Suppressor macrophage treated with lipopolysaccharide for 4 hours (primary cell): ENCODE measurements around the gene ALDH3B2.
A peak's percentile ranks its signal among the peaks of the same experiment; 100 is the strongest.
"Not testable (repeated sequence)": the region's sequence is repeated elsewhere in the genome, so short reads cannot be mapped to it uniquely, and the experiment has no call there.

Experiments
- DNase-seq: peaks from one replicate; pipeline ENCODE4 v3.0.0-alpha.2; 2020

ALDH3B2 gene

DNA sequence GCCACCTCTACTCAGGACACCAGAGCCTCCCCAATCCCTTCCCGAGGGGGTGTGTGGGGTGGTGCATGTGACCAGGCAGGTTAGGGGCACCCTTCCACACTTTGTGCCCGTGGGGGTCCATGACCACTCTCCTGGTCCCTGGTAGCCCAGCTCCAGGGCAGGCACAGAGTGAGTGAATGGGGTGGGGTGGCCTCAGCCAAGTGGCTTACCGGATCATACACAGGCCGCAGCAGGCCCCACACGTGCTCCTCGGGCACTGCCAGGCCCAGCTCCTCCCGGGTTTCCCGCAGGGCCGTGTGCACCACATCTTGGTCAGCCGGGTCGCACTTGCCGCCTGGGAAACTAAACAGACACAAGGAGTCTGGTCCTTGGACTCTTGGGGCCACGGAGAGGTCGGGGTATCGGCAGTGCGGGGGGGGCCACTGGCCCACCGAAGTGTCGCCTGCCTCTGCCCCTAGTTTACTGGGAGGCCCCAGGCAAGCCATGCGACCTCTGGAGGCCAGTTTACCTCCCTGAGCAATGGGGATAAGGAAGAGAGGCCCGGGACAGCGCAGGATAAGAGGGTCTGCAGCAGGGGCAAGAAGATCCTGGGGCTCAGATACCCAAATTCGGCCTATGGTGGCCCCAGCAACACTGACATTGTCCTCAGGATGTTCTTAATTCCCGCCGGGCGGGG is 45.6 kb downstream of the ALDH3B2 start:
- no peak for DNase-seq

DNA sequence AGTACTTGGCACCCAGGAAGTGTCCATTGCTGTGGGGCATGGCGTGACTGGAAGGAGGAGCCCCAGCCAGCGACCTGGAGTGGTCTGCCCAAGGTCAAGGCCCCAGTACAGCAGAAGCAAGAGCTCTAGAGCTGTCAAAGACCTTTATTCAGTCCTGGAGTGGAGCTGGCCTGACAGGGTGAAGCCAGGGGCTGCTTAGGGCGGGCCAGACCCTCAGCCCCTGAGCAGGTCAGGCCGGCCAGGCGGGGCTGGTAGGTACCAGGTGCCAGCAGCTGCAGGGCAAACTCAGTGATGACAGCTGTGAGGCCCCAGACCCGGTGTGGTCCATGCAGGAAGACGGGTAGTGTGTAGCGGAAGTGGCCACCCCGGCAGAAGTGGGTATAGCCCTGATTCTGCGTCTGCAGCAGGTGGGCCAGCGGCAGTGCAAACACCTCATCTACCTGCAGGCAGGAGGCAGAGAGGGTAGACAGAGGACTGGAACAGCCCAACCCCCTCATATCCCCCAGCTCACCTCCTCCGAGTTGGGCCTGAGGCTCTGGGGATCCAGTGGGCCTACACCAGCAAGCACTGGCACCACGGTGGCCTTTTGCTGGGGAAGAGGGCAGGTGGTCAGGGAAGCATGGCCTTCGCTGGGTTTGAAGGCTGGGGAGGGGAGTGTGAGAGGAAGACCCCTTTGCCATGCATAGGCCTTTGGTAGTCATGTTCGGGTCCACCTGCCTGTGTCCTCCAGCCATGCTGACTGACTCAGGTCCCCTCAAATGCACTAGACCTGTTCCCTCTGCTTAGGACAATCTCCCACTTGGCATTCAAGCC is 46.4 kb downstream of the ALDH3B2 start:
- no peak for DNase-seq

DNA sequence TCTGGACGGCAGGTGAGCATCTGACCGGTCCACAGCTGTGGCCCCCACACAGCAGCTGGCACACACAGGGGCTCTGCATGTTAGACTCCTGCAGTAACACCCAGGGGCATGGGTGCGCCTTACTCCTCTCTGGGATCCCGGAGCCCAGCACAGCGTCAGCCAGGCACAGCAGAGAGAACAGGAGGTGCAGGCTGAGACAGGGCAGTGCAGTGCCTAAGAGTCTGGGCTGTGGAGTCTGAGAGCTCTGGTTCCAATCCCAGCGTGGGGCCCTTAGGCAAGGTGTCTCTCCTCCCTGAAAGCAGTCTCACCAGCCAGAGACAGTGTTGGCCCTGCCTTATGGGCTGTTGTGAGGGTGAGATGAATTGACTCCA is 47.0 kb downstream of the ALDH3B2 start:
- DNase-seq: no peak

DNA sequence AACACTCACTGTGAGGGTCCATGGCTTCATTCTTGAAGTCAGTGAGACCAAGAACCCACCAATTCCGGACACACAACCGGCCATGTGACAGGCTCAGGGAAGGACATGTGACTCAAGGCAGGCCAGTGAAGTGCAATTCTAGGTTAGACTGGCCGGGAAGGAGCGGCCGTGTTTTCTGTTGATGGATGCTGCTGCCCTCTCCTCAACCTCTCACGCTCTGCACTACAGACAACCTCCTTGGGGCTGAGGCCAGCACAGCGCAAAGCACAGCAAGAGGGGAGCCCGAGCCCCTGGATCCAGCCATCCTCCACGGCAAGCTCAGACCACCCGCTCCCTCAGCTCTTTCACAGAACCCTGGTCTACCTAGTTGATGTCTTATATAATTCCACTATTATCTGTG is 47.5 kb downstream of the ALDH3B2 start:
- DNase-seq: no peak

DNA sequence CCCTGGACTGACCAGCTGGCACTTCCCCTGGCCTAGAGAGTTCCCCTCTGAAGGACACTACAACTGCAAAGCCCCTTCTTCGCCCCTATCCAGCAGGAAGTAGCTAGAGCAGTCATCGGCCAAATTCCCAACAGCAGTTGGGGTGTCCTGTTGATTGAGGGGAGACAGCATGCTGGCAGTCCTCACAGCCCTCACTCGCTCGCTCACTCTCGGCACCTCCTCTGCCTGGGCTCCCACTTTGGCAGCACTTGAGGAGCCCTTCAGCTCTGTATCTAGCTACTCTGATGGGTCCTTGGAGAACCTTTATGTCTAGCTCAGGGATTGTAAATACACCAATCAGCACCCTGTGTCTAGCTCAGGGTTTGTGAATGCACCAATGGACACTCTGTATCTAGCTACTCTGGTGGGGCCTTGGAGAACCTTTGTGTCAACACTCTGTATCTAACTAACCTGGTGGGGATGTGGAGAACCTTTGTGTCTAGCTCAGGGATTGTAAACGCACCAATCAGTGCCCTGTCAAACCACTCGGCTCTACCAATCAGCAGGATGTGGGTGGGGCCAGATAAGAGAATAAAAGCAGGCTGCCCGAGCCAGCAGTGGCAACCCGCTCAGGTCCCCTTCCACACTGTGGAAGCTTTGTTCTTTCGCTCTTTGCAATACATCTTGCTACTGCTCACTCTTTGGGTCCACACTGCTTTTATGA is 48.1 kb downstream of the ALDH3B2 start:
- not testable (repeated sequence) for DNase-seq

DNA sequence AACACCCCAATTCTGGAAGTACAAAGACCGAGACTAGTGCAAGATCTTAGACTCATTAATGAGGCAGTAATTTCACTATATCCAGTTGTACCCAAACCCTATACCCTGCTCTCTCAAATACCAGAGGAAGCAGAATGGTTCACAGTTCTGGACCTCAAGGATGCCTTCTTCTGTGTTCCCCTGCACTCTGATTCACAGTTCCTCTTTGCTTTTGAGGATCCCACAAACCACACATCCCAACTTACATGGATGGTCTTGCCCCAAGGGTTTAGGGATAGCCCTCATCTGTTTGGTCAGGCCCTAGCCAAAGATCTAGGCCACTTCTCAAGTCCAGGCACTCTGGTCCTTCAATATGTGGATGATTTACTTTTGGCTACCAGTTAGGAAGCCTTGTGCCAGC is 50.6 kb downstream of the ALDH3B2 start:
- not testable (repeated sequence) for DNase-seq

DNA sequence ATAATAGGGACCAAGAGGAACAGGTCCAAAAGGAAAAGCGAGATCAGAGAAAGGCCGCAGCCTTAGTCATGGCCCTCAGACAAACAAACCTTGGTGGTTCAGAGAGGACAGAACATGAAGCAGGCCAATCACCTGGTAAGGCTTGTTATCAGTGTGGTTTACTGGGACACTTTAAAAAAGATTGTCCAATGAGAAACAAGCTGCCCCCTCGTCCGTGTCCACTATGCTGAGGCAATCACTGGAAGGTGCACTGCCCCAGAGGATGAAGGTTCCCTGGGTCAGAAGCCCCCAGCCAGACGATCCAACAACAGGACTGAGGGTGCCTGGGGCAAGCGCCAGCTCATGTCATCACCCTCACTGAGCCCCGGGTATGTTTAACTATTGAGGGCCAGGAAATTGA is 51.5 kb downstream of the ALDH3B2 start:
- not testable (repeated sequence) for DNase-seq

DNA sequence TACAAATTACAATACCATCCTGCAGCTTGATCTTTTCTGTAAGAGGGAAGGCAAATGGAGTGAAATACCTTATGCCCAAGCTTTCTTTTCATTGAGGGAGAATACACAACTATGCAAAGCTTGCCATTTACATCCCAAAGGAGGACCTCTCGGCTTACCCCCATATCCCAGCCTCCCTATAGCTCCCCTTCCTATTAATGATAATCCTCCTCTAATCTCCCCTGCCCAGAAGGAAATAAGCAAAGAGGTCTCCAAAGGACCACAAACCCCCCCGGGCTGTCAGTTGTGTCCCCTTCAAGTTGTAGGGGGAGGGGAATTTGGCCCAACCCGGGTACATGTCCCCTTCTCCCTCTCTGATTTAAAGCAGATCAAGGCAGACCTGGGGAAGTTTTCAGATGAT is 52.5 kb downstream of the ALDH3B2 start:
- not testable (repeated sequence) for DNase-seq

DNA sequence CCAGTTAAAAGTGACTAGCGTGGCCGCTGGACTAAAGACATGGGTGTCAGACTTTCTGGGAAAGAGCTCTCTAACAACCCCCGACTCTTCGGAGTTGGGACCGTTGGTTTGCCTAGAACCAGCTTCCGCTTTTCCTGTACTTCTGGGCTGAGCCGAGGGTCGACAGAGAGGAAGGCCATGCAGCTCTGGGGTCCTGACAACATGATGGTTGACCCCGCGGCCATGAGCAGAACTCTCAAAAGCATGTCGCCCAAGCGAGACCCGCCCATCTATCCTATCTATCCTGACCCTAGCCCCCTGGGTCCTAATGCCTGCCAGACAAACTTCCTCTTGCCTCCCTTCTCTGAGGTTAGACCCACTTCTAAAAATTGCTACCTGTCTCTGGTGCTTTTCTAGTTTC is 53.8 kb downstream of the ALDH3B2 start:
- not testable (repeated sequence) for DNase-seq

DNA sequence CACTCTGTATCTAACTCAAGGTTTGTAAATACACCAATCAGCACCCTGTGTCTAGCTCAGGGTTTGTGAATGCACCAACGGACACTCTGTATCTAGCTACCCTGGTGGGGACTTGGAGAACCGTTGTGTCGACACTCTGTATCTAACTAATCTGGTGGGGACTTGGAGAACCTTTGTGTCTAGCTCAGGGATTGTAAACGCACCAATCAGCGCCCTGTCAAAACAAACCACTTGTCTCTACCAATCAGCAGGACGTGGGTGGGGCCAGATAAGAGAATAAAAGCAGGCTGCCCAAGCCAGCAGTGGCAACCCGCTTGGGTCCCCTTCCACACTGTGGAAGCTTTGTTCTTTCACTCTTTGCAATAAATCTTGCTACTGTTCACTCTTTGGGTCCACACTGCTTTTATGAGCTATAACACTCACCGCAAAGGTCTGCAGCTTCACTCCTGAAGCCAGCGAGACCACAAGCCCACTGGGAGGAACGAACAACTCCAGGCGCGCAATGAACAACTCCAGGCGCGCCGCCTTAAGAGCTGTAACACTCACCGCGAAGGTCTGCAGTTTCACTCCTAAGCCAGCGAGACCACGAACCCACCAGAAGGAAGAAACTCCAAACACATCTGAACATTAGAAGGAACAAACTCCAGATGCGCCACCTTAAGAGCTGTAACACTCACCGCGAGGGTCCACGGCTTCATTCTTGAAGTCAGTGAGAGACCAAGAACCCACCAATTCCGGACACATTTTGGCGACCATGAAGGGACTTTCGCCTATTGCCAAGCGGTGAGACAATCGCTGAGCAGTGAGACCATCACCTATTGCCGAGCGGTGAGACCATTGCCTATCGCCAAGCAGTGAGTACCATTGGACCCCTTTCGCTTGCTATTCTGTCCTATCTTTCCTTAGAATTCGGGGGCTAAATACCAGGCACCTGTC is 54.5 kb downstream of the ALDH3B2 start:
- DNase-seq: not testable (repeated sequence)

DNA sequence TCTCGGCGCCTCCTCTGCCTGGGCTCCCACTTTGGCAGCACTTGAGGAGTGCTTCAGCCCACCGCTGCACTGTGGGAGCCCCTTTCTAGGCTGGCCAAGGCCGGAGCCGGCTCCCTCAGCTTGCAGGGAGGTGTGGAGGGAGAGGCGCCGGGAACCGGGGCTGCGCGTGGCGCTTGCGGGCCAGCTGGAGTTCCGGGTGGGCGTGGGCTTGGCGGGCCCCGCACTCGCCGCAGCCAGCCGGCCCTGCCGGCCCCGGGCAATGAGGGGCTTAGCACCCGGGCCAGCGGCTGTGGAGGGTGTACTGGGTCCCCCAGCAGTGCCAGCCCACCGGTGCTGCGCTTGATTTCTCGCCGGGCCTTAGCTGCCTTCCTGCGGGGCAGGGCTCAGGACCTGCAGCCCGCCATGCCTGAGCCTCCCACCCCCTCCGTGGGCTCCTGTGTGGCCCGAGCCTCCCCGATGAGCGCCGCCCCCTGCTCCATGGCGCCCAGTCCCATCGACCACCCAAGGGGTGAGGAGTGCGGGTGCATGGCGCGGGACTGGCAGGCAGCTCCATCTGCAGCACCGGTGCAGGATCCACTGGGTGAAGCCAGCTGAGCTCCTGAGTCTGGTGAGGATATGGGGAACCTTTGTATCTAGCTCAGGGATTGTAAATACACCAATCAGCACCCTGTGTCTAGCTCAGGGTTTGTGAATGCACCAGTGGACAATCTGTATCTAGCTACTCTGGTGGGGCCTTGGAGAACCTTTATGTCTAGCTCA is 55.3 kb downstream of the ALDH3B2 start:
- DNase-seq: not testable (repeated sequence)

DNA sequence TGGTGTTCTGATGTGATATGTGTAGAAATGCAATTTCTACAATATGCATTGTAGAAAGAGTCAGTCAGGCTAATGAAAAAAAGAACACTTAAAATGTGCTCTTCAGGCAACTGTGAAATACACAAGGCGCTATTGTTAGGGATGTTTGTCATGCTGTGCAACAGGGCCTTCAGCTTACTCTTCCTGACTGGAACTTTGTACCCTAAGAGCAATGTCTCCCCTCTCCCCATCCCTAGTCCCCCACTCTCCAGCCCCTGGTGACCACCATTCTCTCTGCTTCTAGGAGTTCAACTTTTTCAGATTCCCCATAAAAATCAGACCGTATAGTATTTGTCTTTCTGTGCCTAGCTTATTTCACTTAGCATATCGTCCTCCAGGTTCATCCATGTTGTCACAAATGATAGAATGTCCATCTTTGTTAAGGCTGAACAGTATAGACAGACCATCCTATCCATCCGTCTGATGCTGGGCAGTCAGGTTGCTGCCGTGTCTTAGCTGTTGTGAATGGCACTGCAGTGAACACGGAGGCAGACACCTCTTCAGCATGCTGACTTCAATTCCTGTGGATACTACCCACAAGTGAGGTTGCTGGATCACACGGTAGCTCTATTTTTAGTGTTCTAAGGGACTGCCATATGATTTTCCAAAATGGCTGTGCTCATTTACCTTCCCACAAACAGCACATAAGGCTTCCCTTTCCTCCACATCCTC is 57.0 kb downstream of the ALDH3B2 start:
- no peak for DNase-seq

DNA sequence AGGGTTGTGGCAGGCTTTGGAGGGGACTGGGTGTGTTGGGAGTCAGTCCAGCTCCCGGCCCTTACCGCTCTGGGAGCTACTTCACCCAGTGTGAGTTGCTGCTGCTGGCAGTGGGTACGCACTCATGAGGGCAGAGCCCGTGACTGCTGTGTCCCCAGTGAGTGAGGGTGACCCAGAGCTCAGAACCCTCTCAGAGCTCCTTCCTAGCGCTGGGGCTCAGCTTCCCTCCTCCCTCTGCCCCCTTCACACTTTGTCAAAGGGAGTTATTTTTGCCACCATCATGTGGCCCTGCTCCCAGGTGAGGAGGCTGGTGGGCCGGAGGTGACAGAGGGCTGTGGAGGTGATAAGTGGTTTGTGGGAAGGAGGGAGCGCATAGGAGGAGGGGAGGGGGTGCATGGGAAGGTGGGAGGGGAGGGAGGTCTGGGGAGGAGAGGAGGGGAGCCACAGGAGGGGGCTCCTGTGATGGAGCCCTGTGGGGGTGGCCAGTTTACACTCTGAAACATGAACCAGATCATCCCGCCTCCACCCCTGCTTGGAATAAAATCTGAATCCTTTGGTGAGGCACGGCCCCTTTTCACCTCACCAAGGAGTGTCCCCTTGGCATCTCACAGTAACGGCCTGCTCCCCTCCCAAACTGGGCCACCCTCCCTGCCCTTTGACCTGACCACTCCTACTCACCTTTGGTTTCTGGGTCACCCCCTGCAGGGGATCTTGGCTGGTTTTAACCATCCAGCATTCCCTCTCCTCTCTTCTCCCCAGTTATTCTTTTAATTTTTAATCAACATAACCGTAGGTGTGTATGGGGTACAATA is 57.8 kb downstream of the ALDH3B2 start:
- DNase-seq: no peak

DNA sequence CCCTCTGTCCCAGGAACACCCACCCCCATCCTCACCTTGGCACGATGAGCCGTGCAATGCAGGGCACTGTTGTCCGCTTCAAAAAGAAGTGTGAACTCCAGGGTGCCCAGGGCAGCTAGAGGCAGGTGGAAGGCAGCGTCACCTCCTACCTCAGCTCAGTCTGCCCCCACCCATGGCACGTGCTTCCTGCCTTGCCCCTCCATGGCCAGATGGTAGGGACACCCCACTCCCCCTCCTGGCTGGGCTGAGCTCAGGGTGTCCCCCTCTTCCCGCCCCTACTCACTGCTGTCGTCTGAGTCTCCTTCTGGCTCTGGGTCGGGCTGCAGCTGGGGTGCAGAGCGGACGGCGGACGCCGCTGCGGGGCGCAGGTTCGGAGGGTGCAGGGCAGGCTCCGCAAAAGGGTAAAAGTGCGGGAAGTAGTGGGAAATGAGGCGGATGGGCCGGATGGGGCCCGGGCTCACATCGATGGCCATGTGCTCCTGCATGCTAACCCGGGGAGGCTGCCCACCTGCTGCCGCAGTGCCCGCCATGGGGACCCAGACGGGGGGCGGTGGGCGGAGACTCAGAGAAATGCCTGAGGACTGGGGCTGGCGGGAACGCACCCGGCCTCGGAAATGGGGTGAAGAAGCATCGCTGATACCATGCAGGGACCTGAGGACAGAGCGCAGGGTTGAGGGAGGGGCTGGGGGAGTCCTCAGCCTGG is 58.5 kb downstream of the ALDH3B2 start:
- DNase-seq: no peak

DNA sequence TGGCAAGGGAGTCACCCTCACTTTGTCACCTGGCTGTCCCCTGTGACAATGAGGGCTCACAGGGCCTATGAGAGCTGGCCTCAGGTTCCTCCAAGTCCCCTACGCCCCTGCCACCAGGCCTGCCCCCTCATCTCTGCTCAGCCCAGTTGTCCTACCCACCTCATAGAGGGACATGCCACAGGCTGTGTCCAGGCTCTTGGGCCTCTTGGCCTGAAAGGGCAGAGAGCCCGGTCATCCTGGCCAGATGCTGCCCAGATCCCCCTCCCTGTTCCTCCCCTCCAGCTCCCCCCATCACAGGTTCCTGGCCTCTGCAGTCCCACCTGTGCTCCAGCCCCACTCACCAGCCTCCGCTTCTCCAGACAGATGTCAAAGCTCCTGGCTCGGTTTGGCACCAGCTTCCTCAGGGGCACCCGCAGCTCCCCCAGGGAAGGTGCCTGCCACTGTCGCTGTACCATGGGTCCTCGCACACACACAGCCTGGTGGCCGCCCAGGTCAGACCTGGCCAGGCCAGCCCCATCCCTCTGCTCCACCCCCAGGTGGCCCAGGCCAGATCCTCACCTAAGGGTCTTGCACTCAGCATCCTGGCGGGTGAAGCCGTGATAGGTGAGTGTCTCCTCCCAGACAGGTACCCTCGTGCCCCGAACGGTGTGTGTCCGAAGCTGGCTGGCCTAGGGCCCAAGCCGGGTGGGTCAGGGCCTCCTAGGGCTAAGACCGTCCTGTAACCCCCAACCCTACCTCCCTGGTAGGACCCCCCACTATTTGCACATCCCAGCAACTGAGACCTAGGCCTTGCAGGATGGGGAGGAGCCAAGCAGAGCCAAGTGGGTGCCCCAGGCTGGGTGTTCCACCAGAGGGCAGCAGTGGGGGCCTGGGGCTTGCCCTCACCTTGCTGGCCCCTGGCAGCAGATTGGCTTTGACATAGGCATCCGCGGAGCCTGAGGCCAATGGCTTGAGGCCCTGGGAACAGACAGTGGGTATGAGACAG is 59.4 kb downstream of the ALDH3B2 start:
- DNase-seq: peak; percentile 47

DNA sequence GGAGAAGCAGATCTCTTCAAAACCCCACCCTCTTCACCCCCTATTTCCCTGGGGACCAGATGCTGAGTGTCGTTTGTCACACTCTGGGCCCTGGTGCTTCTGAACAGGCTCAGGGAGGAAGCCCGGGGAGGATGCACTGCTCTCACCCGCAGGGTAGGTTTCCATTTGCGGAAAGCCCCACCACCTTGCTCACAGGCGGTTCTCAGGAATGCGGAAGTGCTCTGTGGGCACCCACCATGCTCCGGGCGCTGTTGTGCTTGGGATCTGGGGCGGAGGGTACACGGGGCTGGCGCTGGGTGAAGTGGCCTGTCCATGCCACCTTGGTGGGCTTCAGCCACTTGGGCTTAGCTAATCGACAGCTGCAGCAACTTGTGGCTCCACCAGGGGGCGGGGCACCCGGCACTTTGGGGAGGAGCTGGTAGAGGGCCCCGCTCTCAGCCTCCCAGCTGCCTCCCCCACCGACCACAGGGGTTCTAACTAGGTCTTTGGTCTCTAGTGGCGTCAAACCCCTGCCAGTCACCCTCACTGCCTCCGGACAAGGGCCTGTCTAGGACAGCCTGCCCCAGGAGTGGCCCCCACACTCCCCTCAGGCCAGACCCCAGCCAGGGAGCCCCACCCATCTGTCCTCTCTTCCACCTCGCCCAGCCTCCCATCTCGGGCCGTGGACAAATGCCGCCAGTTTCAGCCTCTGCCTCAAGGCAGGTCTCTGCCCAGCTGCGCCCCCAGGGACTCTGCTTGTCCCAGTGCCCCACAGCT is 60.3 kb downstream of the ALDH3B2 start:
- DNase-seq: peak; percentile 71

DNA sequence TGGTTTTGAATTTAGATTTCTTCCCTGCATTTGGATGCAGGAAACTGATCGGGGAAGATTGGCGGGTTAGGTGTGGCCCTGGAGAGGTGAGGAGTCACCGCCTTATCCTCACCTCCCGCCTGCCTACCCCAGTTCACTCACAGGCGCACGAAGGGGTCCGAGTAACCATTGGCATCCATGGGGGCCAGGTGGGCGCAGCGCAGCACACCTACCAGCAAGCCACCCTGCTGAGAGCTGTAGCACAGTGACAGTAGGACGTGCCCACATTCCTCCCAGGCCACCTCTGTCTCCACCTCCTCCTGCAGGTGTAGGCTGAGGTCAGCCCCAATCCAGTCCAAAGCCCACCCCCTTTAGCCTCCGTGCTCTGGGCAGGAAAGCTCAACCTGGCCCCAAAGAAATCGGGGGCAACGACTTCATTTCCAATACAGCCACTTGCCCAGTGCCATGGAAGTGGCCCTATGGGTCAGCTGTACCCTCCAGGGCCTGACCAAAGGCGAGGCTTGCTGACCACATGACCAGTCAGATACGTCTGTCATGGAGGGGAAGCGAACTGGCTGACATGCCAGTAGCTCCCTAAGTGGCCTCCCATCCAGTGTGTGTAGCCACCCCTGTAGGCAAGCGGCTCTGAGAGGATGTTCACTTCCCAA is 61.0 kb downstream of the ALDH3B2 start:
- DNase-seq: no peak
